OCI-LY7 (cell line): ENCODE measurements around the gene FAM13A. TPM values are rescaled to one million over a fixed set of nuclear protein-coding genes. Genes with fewer than 3 reads are reported as not detected.

ENCODE experiments used
- BruUV-seq: library from RNA; stranded (reverse); fragments of 400-500 nt; replicated peaks from 2 replicates; lab custom pipeline; 2021; lab: Mats Ljungman, UMichigan
- CTCF ChIA-PET: fragments of 300-600 bp; sonication (Branson Sonifier 250); formaldehyde crosslinking; loops from one replicate; lab custom pipeline; 2022; ENCODE audit warnings: antibody characterized with exemption; ENCODE audit not compliant: unreplicated experiment; lab: Charles Lee
- POLR2A ChIA-PET: fragments of 300-600 bp; sonication (Branson Sonifier 250); formaldehyde crosslinking; loops from one replicate; lab custom pipeline; 2022; ENCODE audit warnings: antibody characterized with exemption; lab: Charles Lee
- DNase-seq: peaks from one replicate; pipeline ENCODE4 v3.0.0-alpha.2; 2015; ENCODE audit warnings: low spot score
- H2AFZ ChIP-seq: fragments of 200-600 bp; sonication (generic), shearing (Covaris generic); 2 replicates; pipeline ENCODE4 v1.6.1; 2014; ENCODE audit warnings: mild to moderate bottlenecking, antibody characterized with exemption, low read length, moderate library complexity
- H3K27ac ChIP-seq: fragments of 200-600 bp; sonication (generic); 2 replicates; pipeline ENCODE4 v1.5.1; 2014; ENCODE audit warnings: mixed run types, low read depth, mild to moderate bottlenecking, moderate library complexity, low read length, inconsistent platforms; ENCODE audit not compliant: poor library complexity, severe bottlenecking
- H3K36me3 ChIP-seq: fragments of 200-600 bp; sonication (generic); 2 replicates; pipeline ENCODE4 v1.6.1; 2014; ENCODE audit warnings: mild to moderate bottlenecking, antibody characterized with exemption, low read length, moderate library complexity, mixed read lengths; ENCODE audit not compliant: insufficient read depth
- H3K4me1 ChIP-seq: fragments of 200-600 bp; sonication (generic); 2 replicates; pipeline ENCODE4 v1.5.1; 2014; ENCODE audit warnings: mild to moderate bottlenecking, low read length; ENCODE audit not compliant: insufficient read depth, poor library complexity, severe bottlenecking
- H3K4me2 ChIP-seq: fragments of 200-600 bp; sonication (generic); 2 replicates; pipeline ENCODE4 v1.6.1; 2014; ENCODE audit warnings: mild to moderate bottlenecking, low read length
- H3K4me3 ChIP-seq: fragments of 200-600 bp; sonication (generic); 2 replicates; pipeline ENCODE4 v1.5.1; 2014; ENCODE audit warnings: mild to moderate bottlenecking, low read depth, low read length; ENCODE audit not compliant: poor library complexity, severe bottlenecking
- H3K79me2 ChIP-seq: fragments of 200-600 bp; sonication (generic); 2 replicates; pipeline ENCODE4 v1.6.1; 2016; ENCODE audit warnings: low read depth, mild to moderate bottlenecking, low read length, moderate library complexity, mixed read lengths; ENCODE audit not compliant: insufficient read depth
- H3K9me2 ChIP-seq: fragments of 200-600 bp; sonication (generic); 2 replicates; pipeline ENCODE4 v1.6.1; 2016; ENCODE audit warnings: mild to moderate bottlenecking, low read length, mixed read lengths; ENCODE audit not compliant: insufficient read depth
- H3K9me3 ChIP-seq: fragments of 200-600 bp; sonication (generic); 2 replicates; pipeline ENCODE4 v1.6.1; 2014; ENCODE audit warnings: mild to moderate bottlenecking, mixed run types, low read length, mixed read lengths
- H4K20me1 ChIP-seq: fragments of 200-600 bp; sonication (generic); 2 replicates; pipeline ENCODE4 v1.6.1; 2014; ENCODE audit warnings: mild to moderate bottlenecking, antibody characterized with exemption, low read length, moderate library complexity, mixed read lengths; ENCODE audit not compliant: insufficient read depth
- CTCF ChIP-seq: fragments of 200-600 bp; sonication (generic); conservative IDR thresholded peaks from 2 replicates; pipeline ENCODE4 v1.5.1; 2014; ENCODE audit warnings: mild to moderate bottlenecking, antibody characterized with exemption, low read length, moderate library complexity, mixed read lengths
- EZH2phosphoT487 ChIP-seq: fragments of 200-600 bp; sonication (generic); IDR thresholded peaks from 2 replicates; pipeline ENCODE4 v1.6.1; 2018; ENCODE audit warnings: low read depth, borderline replicate concordance, mild to moderate bottlenecking, mixed run types, antibody characterized with exemption, low read length, moderate library complexity, mixed read lengths
- intact Hi-C: fragments of 100-400 bp; cut with micrococcal nuclease; formaldehyde crosslinking; loops from one replicate; pipeline ENCODE4 v1.10.0; 2022; ENCODE audit not compliant: unreplicated experiment
- total RNA-seq, 2 experiments: library from RNA; depleted of rRNA in 1 of 2; stranded (reverse); fragments of >200 nt in 1 of 2; shearing (Covaris generic) in 1 of 2; gene quantifications; 2 replicates each; pipeline ENCODE4 v1.2.3, GENCODE V29; 2014 to 2022

Gene FAM13A
- total RNA-seq, 2 experiments from 2014 or later = not detected

- Histone ChIP-seq H3K4me2 (no peak overlapping the region), H3K27ac (no peak overlapping the region), H4K20me1 (no peaks in the 10 kb centered on the region), H3K36me3 (no peaks in the 10 kb centered on the region), H2AFZ (no peak overlapping the region), H3K4me3 (no peak overlapping the region), H3K9me2 (no peaks in the 10 kb centered on the region), H3K79me2 (no peaks in the 10 kb centered on the region), H3K9me3 (no peaks in the 10 kb centered on the region), H3K4me1 (no peaks in the 10 kb centered on the region)
- BruUV-seq = no TSS peak
- DNase-seq = no peak
- POLR2A ChIA-PET = interaction anchor here (0.7 kb wide), 1 partner anchor 15 kb away, joined by 3 read pairs; no protein-coding TSS in a partner anchor
- CTCF ChIA-PET = no interaction called here
- no peak for TF ChIP-seq EZH2phosphoT487
- TF ChIP-seq CTCF = no peak
- intact Hi-C loops = no loop called here
Observed at GRCh38 chr4:88771883-88772450, 285.0 kb downstream of the FAM13A start.

GRCh38 chr4:88765729-88766128, 291.3 kb downstream of the FAM13A start:
- no peak overlapping the region for H3K4me2 ChIP-seq
- no peak overlapping the region for H3K27ac ChIP-seq
- DNase-seq = no peak
- H3K4me3 ChIP-seq = no peak overlapping the region
- no peaks in the 10 kb centered on the region for H3K9me3 ChIP-seq
- ChIA-PET POLR2A (interaction anchor here (0.6 to 1.7 kb wide), 3 partner anchors 20 to 415 kb away, joined by 3 to 5 read pairs (median 3); no protein-coding TSS in a partner anchor), CTCF (no interaction called here)
- no peak overlapping the region for H2AFZ ChIP-seq
- H3K4me1 ChIP-seq = no peaks in the 10 kb centered on the region
- no TSS peak for BruUV-seq
- no peaks in the 10 kb centered on the region for H3K9me2 ChIP-seq
- H3K36me3 ChIP-seq = no peaks in the 10 kb centered on the region
- TF ChIP-seq EZH2phosphoT487 (no peak), CTCF (no peak)
- no peaks in the 10 kb centered on the region for H3K79me2 ChIP-seq
- intact Hi-C loops = no loop called here
- no peaks in the 10 kb centered on the region for H4K20me1 ChIP-seq

- BruUV-seq = no TSS peak
- no peaks in the 10 kb centered on the region for H3K9me2 ChIP-seq
- H3K36me3 ChIP-seq = no peaks in the 10 kb centered on the region
- H2AFZ ChIP-seq = no peak overlapping the region
- no peaks in the 10 kb centered on the region for H3K79me2 ChIP-seq
- ChIA-PET POLR2A (interaction anchor here (0.6 to 0.9 kb wide), 2 partner anchors 24 to 28 kb away, joined by 3 to 4 read pairs; no protein-coding TSS in a partner anchor), CTCF (no interaction called here)
- no peak overlapping the region for H3K4me2 ChIP-seq
- H3K4me3 ChIP-seq = no peak overlapping the region
- DNase-seq = no peak
- intact Hi-C loops = no loop called here
- no peaks in the 10 kb centered on the region for H3K9me3 ChIP-seq
- TF ChIP-seq EZH2phosphoT487 (no peak), CTCF (no peak)
- H3K4me1 ChIP-seq = no peaks in the 10 kb centered on the region
- H3K27ac ChIP-seq = no peak overlapping the region
- H4K20me1 ChIP-seq = no peaks in the 10 kb centered on the region
Observed at GRCh38 chr4:88763075-88763474, 293.9 kb downstream of the FAM13A start.
